Caco-2 (cell line): ENCODE results near the gene EXOC6B. TPM values are rescaled to one million over a fixed set of nuclear protein-coding genes. Genes with fewer than 3 reads are reported as not detected.

Experiments used
- BruUV-seq: library from RNA; stranded (reverse); fragments of 400-500 nt; replicated peaks from 2 replicates; lab custom pipeline; 2021; lab: Mats Ljungman, UMichigan
- CTCF ChIA-PET: fragments of 300-600 bp; sonication (Branson Sonifier 250); formaldehyde crosslinking; loops from one replicate; lab custom pipeline; 2022; ENCODE audit warnings: antibody characterized with exemption; lab: Charles Lee
- POLR2A ChIA-PET: fragments of 300-600 bp; sonication (Branson Sonifier 250); formaldehyde crosslinking; loops from one replicate; lab custom pipeline; 2022; ENCODE audit warnings: antibody characterized with exemption; lab: Charles Lee
- DNase-seq, 2 experiments: peaks; one replicate each; pipeline versions ENCODE4 v3.0.0 to v3.0.0-alpha.2; 2020 to 2022
- H3K27me3 ChIP-seq: replicated peaks from 2 replicates; pipeline ENCODE4 v1.6.0; 2011; ENCODE audit warnings: low read length; ENCODE audit not compliant: control insufficient read depth, insufficient read depth
- H3K36me3 ChIP-seq: 2 replicates; pipeline ENCODE4 v1.5.1; 2011; ENCODE audit warnings: low read length; ENCODE audit not compliant: control insufficient read depth, insufficient read depth
- H3K4me1 ChIP-seq: fragments of 250-450 bp; sonication (Bioruptor Pico); 2 replicates; pipeline ENCODE4 v1.5.1; 2020; ENCODE audit warnings: mild to moderate bottlenecking
- H3K4me3 ChIP-seq: 2 replicates; pipeline ENCODE4 v1.5.1; 2011; ENCODE audit warnings: low read depth, mild to moderate bottlenecking, control low read depth, low read length
- H3K9me3 ChIP-seq: fragments of 250-450 bp; sonication (Bioruptor Pico); 2 replicates; pipeline ENCODE4 v1.5.1; 2020; ENCODE audit warnings: mild to moderate bottlenecking, moderate library complexity
- H3K27ac Mint-ChIP-seq: one replicate; pipeline ENCODE4 v1.8.0; 2022; ENCODE audit warnings: mixed read lengths; ENCODE audit not compliant: unreplicated experiment
- H3K27me3 Mint-ChIP-seq: one replicate; pipeline ENCODE4 v1.8.0; 2022; ENCODE audit warnings: mixed read lengths; ENCODE audit not compliant: insufficient read depth, unreplicated experiment
- H3K36me3 Mint-ChIP-seq: one replicate; pipeline ENCODE4 v1.8.0; 2022; ENCODE audit warnings: mild to moderate bottlenecking, mixed read lengths; ENCODE audit not compliant: insufficient read depth, unreplicated experiment
- H3K4me1 Mint-ChIP-seq: one replicate; pipeline ENCODE4 v1.8.0; 2022; ENCODE audit warnings: low read depth, mixed read lengths; ENCODE audit not compliant: unreplicated experiment
- H3K4me3 Mint-ChIP-seq: one replicate; pipeline ENCODE4 v1.8.0; 2022; ENCODE audit warnings: mild to moderate bottlenecking, moderate library complexity, mixed read lengths; ENCODE audit not compliant: unreplicated experiment
- H3K9me3 Mint-ChIP-seq: one replicate; pipeline ENCODE4 v1.8.0; 2022; ENCODE audit warnings: mixed read lengths; ENCODE audit not compliant: unreplicated experiment
- intact Hi-C: fragments of 100-400 bp; cut with micrococcal nuclease; formaldehyde crosslinking; loops from one replicate; pipeline ENCODE4 v1.10.0; 2022; ENCODE audit not compliant: unreplicated experiment
- total RNA-seq: library from RNA; stranded (reverse); gene quantifications from 2 replicates; pipeline ENCODE4 v1.2.3, GENCODE V29; 2022
- TF ChIP-seq, protein P1 (sequence below), 2 experiments: fragments of 200-600 bp in 1 of 2; IDR thresholded peaks; 1 replicate in 1 of 2; 2 replicates in 1 of 2; pipeline versions ENCODE4 v1.5.1 to v1.8.0; 2011 to 2022; ENCODE audit warnings: antibody characterized with exemption in 1 of 2, control low read depth in 1 of 2, inconsistent platforms in 1 of 2, low read depth in 1 of 2, low read length in 1 of 2, mild to moderate bottlenecking in 1 of 2, moderate library complexity in 1 of 2; ENCODE audit not compliant: insufficient read depth in 1 of 2, severe bottlenecking in 1 of 2, unreplicated experiment in 1 of 2

EXOC6B gene
- total RNA-seq, 1 experiment from 2014 or later = 36.1 TPM

DNA sequence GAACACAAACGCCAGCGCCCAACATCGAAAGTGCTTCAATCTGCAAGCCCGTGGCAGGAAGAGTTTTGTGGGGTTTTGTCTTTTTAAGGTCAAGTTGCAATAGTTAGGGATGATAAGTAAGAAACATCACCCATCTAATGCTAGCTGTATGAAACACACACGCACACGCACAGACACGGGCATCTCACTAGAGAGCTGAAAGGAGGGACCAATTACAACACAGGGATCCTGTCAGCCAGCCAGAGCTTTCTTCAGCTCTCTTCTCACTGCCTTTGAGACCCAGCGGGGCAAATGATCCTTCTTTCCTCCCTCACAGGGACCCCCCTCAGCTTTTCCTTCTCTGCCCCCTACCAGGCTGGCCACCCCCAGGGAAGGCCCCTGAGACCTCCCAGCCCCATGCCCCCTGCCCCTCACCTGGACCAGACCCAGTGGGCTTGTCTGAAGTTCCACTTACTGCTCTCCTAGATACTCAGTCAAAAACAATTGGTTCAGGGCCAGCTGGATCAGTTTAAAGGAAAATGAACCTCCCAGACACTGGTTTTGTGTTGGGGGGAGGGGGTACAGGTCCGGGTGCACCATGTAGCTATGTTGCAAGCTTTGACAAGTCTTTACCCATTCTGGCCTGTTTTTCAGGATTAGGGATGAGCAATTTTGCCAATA, 696.0 kb downstream of the EXOC6B start:
- ChIA-PET POLR2A (no interaction called here), CTCF (no interaction called here)
- intact Hi-C loops = no loop called here

DNA sequence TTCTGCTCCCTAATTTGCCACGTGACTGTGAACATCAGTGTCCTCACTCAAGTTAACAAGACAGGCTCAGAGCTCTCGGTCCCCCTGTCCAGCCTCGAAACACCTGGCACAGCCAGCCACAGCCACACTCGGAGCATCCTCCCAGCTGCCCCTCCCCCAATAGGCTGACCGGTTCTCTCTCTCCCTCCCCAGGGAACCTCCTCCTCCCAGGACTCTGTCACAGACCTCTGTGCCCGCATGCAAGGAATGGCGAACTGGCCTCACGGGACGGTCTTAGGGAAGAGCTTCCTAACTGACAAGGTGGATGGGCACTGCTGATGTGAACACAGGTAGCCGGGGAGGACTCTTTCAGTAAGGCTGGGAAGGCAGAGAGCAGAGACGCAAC, 697.0 kb downstream of the EXOC6B start:
- Histone ChIP-seq H3K36me3 (no peaks in the 10 kb centered on the region), H3K27me3 (no peaks in the 10 kb centered on the region; the same call in 1 of the 2 replicates), H3K4me3 (no peak overlapping the region), H3K4me1 (no peaks in the 10 kb centered on the region), H3K9me3 (no peaks in the 10 kb centered on the region)
- Mint-ChIP-seq H3K27ac (no peak overlapping the region), H3K4me3 (no peak overlapping the region), H3K27me3 (no peaks in the 10 kb centered on the region), H3K36me3 (no peaks in the 10 kb centered on the region), H3K4me1 (no peaks in the 10 kb centered on the region), H3K9me3 (no peaks in the 10 kb centered on the region)
- ChIA-PET CTCF (no interaction called here), POLR2A (no interaction called here)
- peak in 1 of 2 experiments; percentile 14 for DNase-seq
- TF ChIP-seq, protein P1, sequence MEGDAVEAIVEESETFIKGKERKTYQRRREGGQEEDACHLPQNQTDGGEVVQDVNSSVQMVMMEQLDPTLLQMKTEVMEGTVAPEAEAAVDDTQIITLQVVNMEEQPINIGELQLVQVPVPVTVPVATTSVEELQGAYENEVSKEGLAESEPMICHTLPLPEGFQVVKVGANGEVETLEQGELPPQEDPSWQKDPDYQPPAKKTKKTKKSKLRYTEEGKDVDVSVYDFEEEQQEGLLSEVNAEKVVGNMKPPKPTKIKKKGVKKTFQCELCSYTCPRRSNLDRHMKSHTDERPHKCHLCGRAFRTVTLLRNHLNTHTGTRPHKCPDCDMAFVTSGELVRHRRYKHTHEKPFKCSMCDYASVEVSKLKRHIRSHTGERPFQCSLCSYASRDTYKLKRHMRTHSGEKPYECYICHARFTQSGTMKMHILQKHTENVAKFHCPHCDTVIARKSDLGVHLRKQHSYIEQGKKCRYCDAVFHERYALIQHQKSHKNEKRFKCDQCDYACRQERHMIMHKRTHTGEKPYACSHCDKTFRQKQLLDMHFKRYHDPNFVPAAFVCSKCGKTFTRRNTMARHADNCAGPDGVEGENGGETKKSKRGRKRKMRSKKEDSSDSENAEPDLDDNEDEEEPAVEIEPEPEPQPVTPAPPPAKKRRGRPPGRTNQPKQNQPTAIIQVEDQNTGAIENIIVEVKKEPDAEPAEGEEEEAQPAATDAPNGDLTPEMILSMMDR (IDR thresholded peaks at IDR 0.05; ENCODE audit: insufficient read depth in 1 of 2, low read depth in 1 of 2, low read length in 1 of 2, severe bottlenecking in 1 of 2, unreplicated experiment in 1 of 2) = no peak
- intact Hi-C loops = no loop called here
- BruUV-seq = no TSS peak

More for the DNA sequence above, 696.0 kb downstream of the EXOC6B start:
- no peak overlapping the region for H3K27ac Mint-ChIP-seq
- no peaks in the 10 kb centered on the region for H3K27me3 Mint-ChIP-seq
- no peak overlapping the region for H3K4me3 ChIP-seq
- no peaks in the 10 kb centered on the region for H3K9me3 ChIP-seq
- no peaks in the 10 kb centered on the region for H3K36me3 ChIP-seq
- no peaks in the 10 kb centered on the region for H3K9me3 Mint-ChIP-seq
- TF ChIP-seq, protein P1 (IDR thresholded peaks at IDR 0.05; ENCODE audit: insufficient read depth in 1 of 2, low read depth in 1 of 2, low read length in 1 of 2, severe bottlenecking in 1 of 2, unreplicated experiment in 1 of 2) = no peak
- H3K4me1 ChIP-seq = no peaks in the 10 kb centered on the region
- no TSS peak for BruUV-seq
- DNase-seq = peak in 1 of 2 experiments; percentile 10
- H3K4me1 Mint-ChIP-seq = no peaks in the 10 kb centered on the region
- no peak overlapping the region for H3K4me3 Mint-ChIP-seq
- H3K36me3 Mint-ChIP-seq = no peaks in the 10 kb centered on the region
- no peaks in the 10 kb centered on the region; the same call in 1 of the 2 replicates for H3K27me3 ChIP-seq

DNA sequence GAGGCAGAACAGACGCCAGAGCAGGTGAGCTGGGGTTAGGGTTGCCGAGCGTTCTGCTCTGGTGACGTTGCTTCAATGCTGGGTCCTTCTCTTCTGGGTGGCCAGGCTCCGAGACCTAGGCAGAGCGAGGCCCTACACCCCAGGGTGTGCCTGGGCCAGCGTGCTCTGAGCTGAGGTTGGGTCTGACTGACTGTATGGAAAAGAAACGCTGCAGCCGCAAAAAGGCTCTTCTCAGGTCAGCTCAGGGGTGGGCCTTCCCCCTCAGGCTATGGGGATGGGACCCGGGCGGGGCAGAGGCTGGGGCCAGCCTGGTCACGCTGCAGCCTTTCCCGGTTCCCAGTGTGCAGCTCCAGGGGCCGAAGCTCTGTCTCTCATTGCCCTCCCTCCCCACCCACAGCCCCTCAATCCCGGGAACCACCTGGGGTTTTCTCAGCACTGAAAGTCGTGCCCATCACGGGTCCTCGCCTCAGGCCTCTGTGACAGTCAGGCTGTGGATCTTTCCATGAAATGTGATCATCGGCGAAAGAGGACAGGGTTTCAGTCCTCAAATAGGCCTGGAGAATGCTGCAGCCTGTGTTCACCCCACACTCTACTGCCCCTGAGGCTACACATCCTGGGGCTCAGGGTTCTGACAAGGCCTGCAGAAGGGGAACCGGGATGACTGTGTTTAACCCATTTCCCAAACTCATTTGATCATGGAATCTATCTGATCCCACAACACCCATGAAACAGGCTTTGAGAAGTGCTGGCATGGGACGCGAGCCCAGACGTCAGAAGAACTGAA, 697.6 kb downstream of the EXOC6B start:
- intact Hi-C loops = no loop called here
- no peak overlapping the region for H3K27ac Mint-ChIP-seq
- H3K27me3 Mint-ChIP-seq = no peaks in the 10 kb centered on the region
- POLR2A ChIA-PET = no interaction called here
- BruUV-seq = no TSS peak
- no peaks in the 10 kb centered on the region for H3K36me3 Mint-ChIP-seq
- no peaks in the 10 kb centered on the region for H3K9me3 ChIP-seq
- CTCF ChIA-PET = no interaction called here
- no peak overlapping the region for H3K4me3 ChIP-seq
- peak in 1 of 2 experiments; percentile 21 for DNase-seq
- TF ChIP-seq, protein P1 (IDR thresholded peaks at IDR 0.05; ENCODE audit: insufficient read depth in 1 of 2, low read depth in 1 of 2, low read length in 1 of 2, severe bottlenecking in 1 of 2, unreplicated experiment in 1 of 2) = no peak
- no peaks in the 10 kb centered on the region for H3K9me3 Mint-ChIP-seq
- no peaks in the 10 kb centered on the region; the same call in 1 of the 2 replicates for H3K27me3 ChIP-seq
- no peaks in the 10 kb centered on the region for H3K4me1 Mint-ChIP-seq
- H3K4me1 ChIP-seq = no peaks in the 10 kb centered on the region
- no peak overlapping the region for H3K4me3 Mint-ChIP-seq
- H3K36me3 ChIP-seq = no peaks in the 10 kb centered on the region
